ENCODE data around the gene SEPTIN8.

DNA sequence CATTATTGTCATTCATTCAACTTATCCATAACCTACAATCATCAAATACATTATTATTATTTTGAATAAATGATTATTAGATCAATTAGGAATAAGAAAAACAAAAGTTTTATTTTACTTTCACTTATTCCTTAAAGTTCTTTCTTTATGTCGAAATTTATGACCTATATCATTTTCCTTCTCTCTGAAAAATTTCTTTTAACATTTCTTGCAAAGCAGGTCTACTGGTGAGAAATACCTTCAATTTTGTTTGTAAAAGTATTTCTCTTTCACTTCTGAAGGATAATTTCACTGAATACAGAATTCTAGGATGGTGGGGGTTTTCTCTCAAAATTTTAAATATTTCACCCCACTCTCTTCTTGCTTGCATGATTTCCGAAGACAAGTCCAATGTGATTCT is 32.4 kb downstream of the SEPTIN8 start:
- TF ChIP-seq POLR2AphosphoS5 (IDR thresholded peaks at IDR 0.05; ENCODE audit: low read depth), result no peak
- TF ChIP-seq GABPA (IDR thresholded peaks at IDR 0.05; ENCODE audit: low read depth), result no peak
- TF ChIP-seq, protein P1, sequence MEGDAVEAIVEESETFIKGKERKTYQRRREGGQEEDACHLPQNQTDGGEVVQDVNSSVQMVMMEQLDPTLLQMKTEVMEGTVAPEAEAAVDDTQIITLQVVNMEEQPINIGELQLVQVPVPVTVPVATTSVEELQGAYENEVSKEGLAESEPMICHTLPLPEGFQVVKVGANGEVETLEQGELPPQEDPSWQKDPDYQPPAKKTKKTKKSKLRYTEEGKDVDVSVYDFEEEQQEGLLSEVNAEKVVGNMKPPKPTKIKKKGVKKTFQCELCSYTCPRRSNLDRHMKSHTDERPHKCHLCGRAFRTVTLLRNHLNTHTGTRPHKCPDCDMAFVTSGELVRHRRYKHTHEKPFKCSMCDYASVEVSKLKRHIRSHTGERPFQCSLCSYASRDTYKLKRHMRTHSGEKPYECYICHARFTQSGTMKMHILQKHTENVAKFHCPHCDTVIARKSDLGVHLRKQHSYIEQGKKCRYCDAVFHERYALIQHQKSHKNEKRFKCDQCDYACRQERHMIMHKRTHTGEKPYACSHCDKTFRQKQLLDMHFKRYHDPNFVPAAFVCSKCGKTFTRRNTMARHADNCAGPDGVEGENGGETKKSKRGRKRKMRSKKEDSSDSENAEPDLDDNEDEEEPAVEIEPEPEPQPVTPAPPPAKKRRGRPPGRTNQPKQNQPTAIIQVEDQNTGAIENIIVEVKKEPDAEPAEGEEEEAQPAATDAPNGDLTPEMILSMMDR (IDR thresholded peaks at IDR 0.05; ENCODE audit: insufficient read depth, low read length), result no peak
- TF ChIP-seq, protein P2, sequence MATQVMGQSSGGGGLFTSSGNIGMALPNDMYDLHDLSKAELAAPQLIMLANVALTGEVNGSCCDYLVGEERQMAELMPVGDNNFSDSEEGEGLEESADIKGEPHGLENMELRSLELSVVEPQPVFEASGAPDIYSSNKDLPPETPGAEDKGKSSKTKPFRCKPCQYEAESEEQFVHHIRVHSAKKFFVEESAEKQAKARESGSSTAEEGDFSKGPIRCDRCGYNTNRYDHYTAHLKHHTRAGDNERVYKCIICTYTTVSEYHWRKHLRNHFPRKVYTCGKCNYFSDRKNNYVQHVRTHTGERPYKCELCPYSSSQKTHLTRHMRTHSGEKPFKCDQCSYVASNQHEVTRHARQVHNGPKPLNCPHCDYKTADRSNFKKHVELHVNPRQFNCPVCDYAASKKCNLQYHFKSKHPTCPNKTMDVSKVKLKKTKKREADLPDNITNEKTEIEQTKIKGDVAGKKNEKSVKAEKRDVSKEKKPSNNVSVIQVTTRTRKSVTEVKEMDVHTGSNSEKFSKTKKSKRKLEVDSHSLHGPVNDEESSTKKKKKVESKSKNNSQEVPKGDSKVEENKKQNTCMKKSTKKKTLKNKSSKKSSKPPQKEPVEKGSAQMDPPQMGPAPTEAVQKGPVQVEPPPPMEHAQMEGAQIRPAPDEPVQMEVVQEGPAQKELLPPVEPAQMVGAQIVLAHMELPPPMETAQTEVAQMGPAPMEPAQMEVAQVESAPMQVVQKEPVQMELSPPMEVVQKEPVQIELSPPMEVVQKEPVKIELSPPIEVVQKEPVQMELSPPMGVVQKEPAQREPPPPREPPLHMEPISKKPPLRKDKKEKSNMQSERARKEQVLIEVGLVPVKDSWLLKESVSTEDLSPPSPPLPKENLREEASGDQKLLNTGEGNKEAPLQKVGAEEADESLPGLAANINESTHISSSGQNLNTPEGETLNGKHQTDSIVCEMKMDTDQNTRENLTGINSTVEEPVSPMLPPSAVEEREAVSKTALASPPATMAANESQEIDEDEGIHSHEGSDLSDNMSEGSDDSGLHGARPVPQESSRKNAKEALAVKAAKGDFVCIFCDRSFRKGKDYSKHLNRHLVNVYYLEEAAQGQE (IDR thresholded peaks at IDR 0.05; ENCODE audit: insufficient replicate concordance, low read depth), result no peak
- TF ChIP-seq SPI1 (IDR thresholded peaks at IDR 0.05; ENCODE audit: borderline replicate concordance, low read depth), result no peak
